Neural progenitor cell (in vitro differentiated cells): ENCODE data around the gene SLC4A4.

Source experiments
- CTCF ChIP-seq: fragments of 200-600 bp; sonication (generic); IDR thresholded peaks from 2 replicates; pipeline ENCODE4 v1.5.1; 2017; ENCODE audit warnings: antibody characterized with exemption, mild to moderate bottlenecking
- EZH2 ChIP-seq: fragments of 200-600 bp; sonication (generic); IDR thresholded peaks from 2 replicates; pipeline ENCODE4 v1.6.1; 2017; ENCODE audit warnings: antibody characterized with exemption, mild to moderate bottlenecking, moderate library complexity

- TF ChIP-seq CTCF (no peak), EZH2 (no peak)
Measured at GRCh38 chr4:71294301-71294700, 44.5 kb upstream of the SLC4A4 start.
